ENCODE measurements around the gene CPA3. TPM values are rescaled to one million over a fixed set of nuclear protein-coding genes. Genes with fewer than 3 reads are reported as not detected.

CPA3 gene
- total and polyA plus RNA-seq, 5 experiments from 2014 or later = not detected

- H3K4me1 Mint-ChIP-seq = no peaks in the 10 kb centered on the region
- no peaks in the 10 kb centered on the region for H3K36me3 Mint-ChIP-seq
- DNase-seq (no peak), ATAC-seq (no peak)
- H3K4me3 Mint-ChIP-seq = no peak overlapping the region
- H3K27ac Mint-ChIP-seq = no peak overlapping the region
- H3K9me3 Mint-ChIP-seq = no peaks in the 10 kb centered on the region
- POLR2A ChIA-PET = no interaction called here
- H3K27me3 Mint-ChIP-seq = peaks cover 0 to 2% (median 1%) of the 10 kb centered on the region in 5 donors
Observed at GRCh38 chr3:148840451-148840850, 24.6 kb upstream of the CPA3 start.

DNA sequence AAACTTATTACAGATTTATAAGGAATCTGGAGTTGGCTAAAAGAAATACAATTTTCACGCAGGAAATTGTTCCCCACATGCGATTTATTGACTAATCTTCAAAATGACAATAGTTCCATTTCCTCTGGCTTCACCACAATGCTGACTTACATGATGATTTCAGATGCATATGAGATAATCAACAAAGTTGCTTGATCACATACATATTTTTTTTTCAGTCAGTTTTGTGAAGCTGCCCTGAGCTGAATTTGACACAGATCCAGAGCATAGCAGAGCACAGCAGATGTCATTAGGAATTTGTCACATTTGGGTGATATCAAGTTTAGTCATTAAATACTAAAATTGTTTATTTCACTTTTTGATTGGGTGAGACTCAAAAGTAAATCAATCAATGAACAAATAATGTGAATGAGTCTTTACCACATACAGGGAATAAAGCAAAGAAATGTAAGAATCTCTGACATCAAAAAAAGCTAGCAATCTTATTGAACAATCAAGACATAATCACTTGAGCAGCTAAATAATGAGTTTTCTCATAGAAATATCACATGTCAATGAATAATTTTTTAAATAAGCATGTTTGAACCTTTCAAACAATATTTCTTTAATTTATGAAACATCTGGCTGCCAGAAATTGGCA lies 19.2 kb upstream of the CPA3 start:
- POLR2A ChIA-PET = no interaction called here
- no peak overlapping the region for H3K27ac Mint-ChIP-seq
- no peak for ATAC-seq
- H3K4me3 Mint-ChIP-seq = no peak overlapping the region
- no peaks in the 10 kb centered on the region for H3K4me1 Mint-ChIP-seq
- H3K36me3 Mint-ChIP-seq = no peaks in the 10 kb centered on the region
- H3K27me3 Mint-ChIP-seq = peaks cover 0 to 2% (median 0%) of the 10 kb centered on the region in 5 donors
- no peak for DNase-seq
- no peaks in the 10 kb centered on the region for H3K9me3 Mint-ChIP-seq

- no peak overlapping the region for H3K4me3 Mint-ChIP-seq
- POLR2A ChIA-PET = no interaction called here
- ATAC-seq (no peak), DNase-seq (no peak)
- no peaks in the 10 kb centered on the region for H3K9me3 Mint-ChIP-seq
- no peak overlapping the region for H3K27ac Mint-ChIP-seq
- no peaks in the 10 kb centered on the region for H3K4me1 Mint-ChIP-seq
- peaks cover 0 to 5% (median 2%) of the 10 kb centered on the region in 5 donors for H3K27me3 Mint-ChIP-seq
- no peaks in the 10 kb centered on the region for H3K36me3 Mint-ChIP-seq
Observed at GRCh38 chr3:148847351-148847750, 17.7 kb upstream of the CPA3 start.

GRCh38 chr3:148848410-148848809 lies 16.7 kb upstream of the CPA3 start:
- Mint-ChIP-seq H3K27me3 (peaks cover 0 to 5% (median 2%) of the 10 kb centered on the region in 5 donors), H3K4me3 (no peak overlapping the region), H3K27ac (no peak overlapping the region), H3K4me1 (no peaks in the 10 kb centered on the region), H3K36me3 (no peaks in the 10 kb centered on the region), H3K9me3 (no peaks in the 10 kb centered on the region)
- POLR2A ChIA-PET = no interaction called here
- DNase-seq = no peak
- ATAC-seq = no peak

GRCh38 chr3:148852271-148852992 lies 12.7 kb upstream of the CPA3 start:
- POLR2A ChIA-PET = no interaction called here
- H3K36me3 Mint-ChIP-seq = no peaks in the 10 kb centered on the region
- DNase-seq = no peak
- no peak for ATAC-seq
- H3K27me3 Mint-ChIP-seq = peaks cover 0 to 7% (median 3%) of the 10 kb centered on the region in 5 donors
- H3K27ac Mint-ChIP-seq = no peak overlapping the region
- H3K4me3 Mint-ChIP-seq = no peak overlapping the region
- H3K9me3 Mint-ChIP-seq = no peaks in the 10 kb centered on the region
- H3K4me1 Mint-ChIP-seq = no peaks in the 10 kb centered on the region

DNA sequence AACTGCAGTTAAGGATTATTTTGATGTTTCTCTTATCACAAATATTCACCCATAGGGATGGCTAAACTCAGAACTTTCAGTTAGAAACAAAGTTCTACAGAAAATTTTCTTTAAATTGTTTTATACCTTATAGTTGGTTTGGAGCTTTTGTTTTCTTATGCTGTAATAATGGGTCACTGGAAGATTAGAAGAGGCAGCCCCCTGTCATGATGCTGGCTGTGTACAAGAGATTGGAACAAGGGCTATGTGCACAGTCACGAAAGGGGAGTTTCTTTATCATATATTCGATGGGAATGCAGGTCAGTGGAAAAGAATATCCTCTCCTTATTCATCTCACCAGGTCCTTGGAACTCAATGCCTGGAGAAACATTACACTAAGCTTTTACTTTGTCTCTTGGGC lies 12.0 kb upstream of the CPA3 start:
- POLR2A ChIA-PET = no interaction called here
- Mint-ChIP-seq H3K4me1 (no peaks in the 10 kb centered on the region), H3K9me3 (no peaks in the 10 kb centered on the region), H3K27ac (no peak overlapping the region), H3K27me3 (peaks cover 0 to 7% (median 3%) of the 10 kb centered on the region in 5 donors), H3K4me3 (no peak overlapping the region), H3K36me3 (no peaks in the 10 kb centered on the region)
- no peak for ATAC-seq
- DNase-seq = no peak

DNA sequence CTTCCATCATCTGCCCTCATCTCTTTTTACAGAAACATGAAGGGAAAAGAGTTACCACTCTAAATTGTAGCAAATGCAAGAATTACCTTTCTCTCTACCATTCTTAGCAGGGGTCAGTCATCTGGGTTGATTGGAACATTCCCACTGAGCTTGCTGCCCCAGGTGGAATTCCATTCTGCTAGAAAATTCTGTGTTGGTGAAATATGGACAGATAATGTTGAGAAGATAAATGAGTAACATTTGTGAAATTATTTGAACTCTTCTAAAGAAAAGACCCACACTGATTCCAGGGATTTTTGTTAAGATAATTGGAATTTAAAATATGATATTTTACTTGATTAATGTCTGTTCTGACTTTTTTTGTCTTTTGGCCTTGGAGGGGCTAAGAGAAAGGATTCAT lies 11.0 kb upstream of the CPA3 start:
- no peak for ATAC-seq
- Mint-ChIP-seq H3K36me3 (no peaks in the 10 kb centered on the region), H3K4me3 (no peak overlapping the region), H3K27me3 (peaks cover 0 to 7% (median 3%) of the 10 kb centered on the region in 5 donors), H3K9me3 (no peaks in the 10 kb centered on the region), H3K27ac (no peak overlapping the region), H3K4me1 (no peaks in the 10 kb centered on the region)
- no peak for DNase-seq
- POLR2A ChIA-PET = no interaction called here

DNA sequence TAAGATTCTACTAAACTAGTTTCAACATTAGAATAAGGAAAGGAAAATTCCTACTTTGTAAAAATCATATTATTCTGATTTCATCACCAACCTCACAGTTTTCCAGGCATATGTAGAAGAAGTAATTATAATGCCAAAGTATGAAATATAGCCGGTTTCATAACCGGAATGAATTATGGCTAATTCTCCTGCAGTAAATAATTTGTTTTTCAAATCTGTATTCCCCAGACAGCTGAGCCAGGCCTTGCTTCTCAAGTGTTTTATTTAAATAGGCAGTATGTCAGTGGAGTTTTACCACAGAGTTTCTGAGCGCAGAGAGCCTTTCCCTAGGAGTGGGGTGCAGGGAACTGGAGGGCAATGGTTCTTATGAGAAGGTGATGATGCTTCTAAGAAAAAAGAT lies 8.7 kb upstream of the CPA3 start:
- H3K4me1 Mint-ChIP-seq = no peaks in the 10 kb centered on the region
- H3K4me3 Mint-ChIP-seq = no peak overlapping the region
- peaks cover 3 to 9% (median 5%) of the 10 kb centered on the region in 5 donors for H3K27me3 Mint-ChIP-seq
- DNase-seq = no peak
- no peak for ATAC-seq
- H3K9me3 Mint-ChIP-seq = no peaks in the 10 kb centered on the region
- no peaks in the 10 kb centered on the region for H3K36me3 Mint-ChIP-seq
- POLR2A ChIA-PET = no interaction called here
- H3K27ac Mint-ChIP-seq = no peak overlapping the region

- Mint-ChIP-seq H3K9me3 (no peaks in the 10 kb centered on the region), H3K27me3 (peaks cover 3 to 9% (median 8%) of the 10 kb centered on the region in 5 donors), H3K27ac (no peak overlapping the region), H3K36me3 (no peaks in the 10 kb centered on the region), H3K4me1 (no peaks in the 10 kb centered on the region), H3K4me3 (no peak overlapping the region)
- DNase-seq = no peak
- no peak for ATAC-seq
- POLR2A ChIA-PET = no interaction called here
Observed at GRCh38 chr3:148857316-148857715, 7.8 kb upstream of the CPA3 start.

- H3K27me3 Mint-ChIP-seq = peaks cover 3 to 15% (median 8%) of the 10 kb centered on the region in 5 donors
- ATAC-seq = no peak
- peak in 3 of 10 donors; percentile 23 to 32 (median 27) for DNase-seq
- no peaks in the 10 kb centered on the region for H3K9me3 Mint-ChIP-seq
- no peak overlapping the region for H3K27ac Mint-ChIP-seq
- no peak overlapping the region for H3K4me3 Mint-ChIP-seq
- POLR2A ChIA-PET = no interaction called here
- no peaks in the 10 kb centered on the region for H3K4me1 Mint-ChIP-seq
- H3K36me3 Mint-ChIP-seq = no peaks in the 10 kb centered on the region
Observed at GRCh38 chr3:148861277-148861869, 3.7 kb upstream of the CPA3 start.

GRCh38 chr3:148863297-148863696 lies 1.8 kb upstream of the CPA3 start:
- no peak for ATAC-seq

DNA sequence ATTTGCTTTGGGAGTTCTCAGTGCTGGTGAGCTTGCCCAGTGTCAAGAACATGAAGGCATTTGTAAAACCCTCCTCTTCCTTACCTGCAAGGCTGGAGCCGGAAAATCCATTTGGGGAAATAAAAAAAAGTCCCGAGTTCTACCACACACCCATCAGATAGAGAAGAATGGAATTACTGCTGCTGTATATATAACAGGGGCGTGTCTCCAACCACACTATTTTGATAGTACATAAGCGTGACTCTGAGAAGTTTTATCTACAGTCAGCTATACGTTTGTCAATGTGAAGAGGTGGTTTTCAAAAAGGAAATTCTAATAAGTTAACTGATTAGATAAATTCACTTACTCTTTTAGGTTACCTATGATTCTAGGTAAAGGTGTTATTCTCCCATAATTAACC lies 1.3 kb upstream of the CPA3 start:
- no peaks in the 10 kb centered on the region for H3K4me1 Mint-ChIP-seq
- no peaks in the 10 kb centered on the region for H3K9me3 Mint-ChIP-seq
- DNase-seq (no peak), ATAC-seq (no peak)
- H3K36me3 Mint-ChIP-seq = no peaks in the 10 kb centered on the region
- no peak overlapping the region for H3K4me3 Mint-ChIP-seq
- H3K27me3 Mint-ChIP-seq = peaks cover 12 to 32% (median 17%) of the 10 kb centered on the region in 5 donors
- POLR2A ChIA-PET = no interaction called here
- H3K27ac Mint-ChIP-seq = no peak overlapping the region

More at GRCh38 chr3:148863297-148863696, 1.8 kb upstream of the CPA3 start:
- no peaks in the 10 kb centered on the region for H3K4me1 Mint-ChIP-seq
- DNase-seq = no peak
- H3K27ac Mint-ChIP-seq = no peak overlapping the region
- no peaks in the 10 kb centered on the region for H3K36me3 Mint-ChIP-seq
- H3K27me3 Mint-ChIP-seq = peaks cover 12 to 32% (median 17%) of the 10 kb centered on the region in 5 donors
- POLR2A ChIA-PET = no interaction called here
- no peaks in the 10 kb centered on the region for H3K9me3 Mint-ChIP-seq
- H3K4me3 Mint-ChIP-seq = no peak overlapping the region

DNA sequence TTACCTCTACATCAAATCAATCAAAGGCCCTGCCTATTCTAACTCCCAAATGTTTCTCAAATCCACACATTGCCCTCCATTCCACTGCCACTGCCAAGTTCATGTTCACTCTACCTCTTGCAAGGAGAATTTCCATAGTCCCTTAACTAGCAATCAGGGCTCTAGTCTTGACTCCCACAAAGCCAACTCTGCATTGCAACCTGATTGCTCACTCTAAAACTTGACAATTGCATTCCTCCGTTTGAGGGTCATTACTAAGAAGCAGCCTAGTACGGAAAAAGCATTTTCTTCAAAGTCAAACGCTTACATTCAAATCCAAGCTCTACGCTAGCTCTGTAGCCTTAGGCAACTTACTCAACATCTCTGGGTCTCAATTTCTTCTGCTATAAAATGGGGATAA lies 1.2 kb downstream of the CPA3 start:
- POLR2A ChIA-PET = no interaction called here
- Mint-ChIP-seq H3K9me3 (no peaks in the 10 kb centered on the region), H3K27me3 (peaks cover 12 to 23% (median 14%) of the 10 kb centered on the region in 5 donors), H3K4me1 (peaks cover 0 to 1% (median 0%) of the 10 kb centered on the region in 4 donors), H3K27ac (no peak overlapping the region), H3K4me3 (no peak overlapping the region), H3K36me3 (no peaks in the 10 kb centered on the region)
- no peak for DNase-seq
- no peak for ATAC-seq
